ENCODE data around the gene MBTPS1.

- TF ChIP-seq CTCF (IDR thresholded peaks at IDR 0.05) (no peak), POLR2A (IDR thresholded peaks at IDR 0.05) (no peak)
These were observed 90.1 kb downstream of the MBTPS1 start for GRCh38 chr16:84026606-84027005.
